Upper lobe of left lung (tissue), 6 donors: ENCODE measurements around the gene CA6. TPM values are rescaled to one million over a fixed set of nuclear protein-coding genes. Genes with fewer than 3 reads are reported as not detected.

Experiments used
- ATAC-seq, 2 donors: fragments of 200-7000 bp; cut with Tn5 transposase; one replicate each; pipeline ENCODE4 v1.9.1; 2022; ENCODE audit warnings: mild to moderate bottlenecking in 2 of 2, moderate library complexity in 2 of 2; ENCODE audit not compliant: low FRiP score in 2 of 2
- DNase-seq, 2 donors: peaks; one replicate each; pipeline ENCODE4 v3.0.0-alpha.2; 2019 to 2020
- H3K27ac ChIP-seq, 4 donors: fragments of 200-600 bp; sonication (generic); one replicate each; pipeline ENCODE4 v1.5.1; 2016 to 2019
- H3K27me3 ChIP-seq, 4 donors: fragments of 200-600 bp; sonication (generic); one replicate each; pipeline ENCODE4 v1.5.1; 2017 to 2019
- H3K36me3 ChIP-seq, 4 donors: fragments of 200-600 bp; sonication (generic); one replicate each; pipeline ENCODE4 v1.5.1; 2016 to 2019
- H3K4me1 ChIP-seq, 4 donors: fragments of 200-600 bp; sonication (generic); one replicate each; pipeline ENCODE4 v1.5.1; 2018 to 2019
- H3K4me3 ChIP-seq, 4 donors: fragments of 200-600 bp; sonication (generic); one replicate each; pipeline ENCODE4 v1.5.1; 2017 to 2019; ENCODE audit warnings: mild to moderate bottlenecking in 2 of 4, moderate library complexity in 1 of 4
- H3K9me3 ChIP-seq, 4 donors: fragments of 200-600 bp; sonication (generic); one replicate each; pipeline ENCODE4 v1.5.1; 2018 to 2019
- EP300 ChIP-seq, 4 donors: sonication (generic); formaldehyde crosslinking; IDR thresholded peaks; one replicate each; pipeline ENCODE4 v1.5.1; 2017; ENCODE audit warnings: antibody characterized with exemption in 4 of 4, control low read depth in 2 of 4
- POLR2A ChIP-seq, 4 donors: fragments of 450-650 bp; IDR thresholded peaks; one replicate each; pipeline ENCODE4 v1.5.1; 2016 to 2017; ENCODE audit warnings: antibody characterized with exemption in 4 of 4, mild to moderate bottlenecking in 2 of 4
- POLR2AphosphoS5 ChIP-seq, 2 donors: sonication (generic); formaldehyde crosslinking; IDR thresholded peaks; one replicate each; pipeline ENCODE4 v1.5.1; 2017; ENCODE audit warnings: antibody characterized with exemption in 2 of 2
- WGBS, 2 donors: methylation state at CpG; one replicate each; pipeline ENCODE4 v1.1.5; 2017 to 2018; 5-methylcytosine and 5-hydroxymethylcytosine counted together
- total RNA-seq, 6 donors: library from RNA; depleted of rRNA in 4 of 6; stranded (reverse); fragments of >200 nt in 4 of 6; gene quantifications; one replicate each; pipeline versions ENCODE4 v1.1.0 to v1.2.1, GENCODE V29; 2016 to 2021
- TF ChIP-seq, protein P1 (sequence below), 6 experiments: fragments of 450-650 bp in 4 of 6; fragments of 200-600 bp in 2 of 6; sonication (generic) in 2 of 6; IDR thresholded peaks; one replicate each; pipeline ENCODE4 v1.5.1; 2016 to 2019; ENCODE audit warnings: antibody characterized with exemption in 6 of 6
- donor health status: DM: no; HTN: no; CAD: no; lungs with moderate emphysema.
- donor health status: DM: no; HTN: yes; CAD: no; lungs with severe emphysema.

CA6 gene
- total RNA-seq, 6 donors from 2014 or later: not detected

DNA sequence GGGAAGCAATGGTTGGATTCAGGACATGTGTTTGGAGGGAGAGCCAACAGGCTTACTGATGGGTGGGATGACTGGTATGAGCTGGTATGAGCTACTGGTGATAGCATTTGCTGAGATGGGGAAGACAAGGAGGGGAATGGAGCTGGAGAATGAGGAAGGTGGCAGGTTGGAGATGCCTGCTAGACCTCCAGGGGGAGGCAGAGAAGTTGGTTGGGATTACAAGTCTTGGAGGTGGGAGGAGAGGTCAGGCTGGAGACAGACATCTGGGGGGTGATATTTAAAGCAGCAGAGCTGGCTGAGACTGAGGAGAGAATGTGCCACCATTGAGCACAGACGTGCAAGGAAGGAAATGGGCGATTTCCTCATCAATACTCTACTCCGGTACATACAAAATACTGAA lies 35.3 kb upstream of the CA6 start:
- Histone ChIP-seq H3K27ac (no peak overlapping the region), H3K36me3 (no peaks in the 10 kb centered on the region), H3K4me3 (no peak overlapping the region), H3K4me1 (peaks cover 0 to 15% (median 8%) of the 10 kb centered on the region in 4 donors), H3K9me3 (no peaks in the 10 kb centered on the region), H3K27me3 (no peaks in the 10 kb centered on the region)
- no peak for DNase-seq
- TF ChIP-seq EP300 (IDR thresholded peaks at IDR 0.05): no peak
- TF ChIP-seq POLR2AphosphoS5 (IDR thresholded peaks at IDR 0.05): no peak
- TF ChIP-seq, protein P1, sequence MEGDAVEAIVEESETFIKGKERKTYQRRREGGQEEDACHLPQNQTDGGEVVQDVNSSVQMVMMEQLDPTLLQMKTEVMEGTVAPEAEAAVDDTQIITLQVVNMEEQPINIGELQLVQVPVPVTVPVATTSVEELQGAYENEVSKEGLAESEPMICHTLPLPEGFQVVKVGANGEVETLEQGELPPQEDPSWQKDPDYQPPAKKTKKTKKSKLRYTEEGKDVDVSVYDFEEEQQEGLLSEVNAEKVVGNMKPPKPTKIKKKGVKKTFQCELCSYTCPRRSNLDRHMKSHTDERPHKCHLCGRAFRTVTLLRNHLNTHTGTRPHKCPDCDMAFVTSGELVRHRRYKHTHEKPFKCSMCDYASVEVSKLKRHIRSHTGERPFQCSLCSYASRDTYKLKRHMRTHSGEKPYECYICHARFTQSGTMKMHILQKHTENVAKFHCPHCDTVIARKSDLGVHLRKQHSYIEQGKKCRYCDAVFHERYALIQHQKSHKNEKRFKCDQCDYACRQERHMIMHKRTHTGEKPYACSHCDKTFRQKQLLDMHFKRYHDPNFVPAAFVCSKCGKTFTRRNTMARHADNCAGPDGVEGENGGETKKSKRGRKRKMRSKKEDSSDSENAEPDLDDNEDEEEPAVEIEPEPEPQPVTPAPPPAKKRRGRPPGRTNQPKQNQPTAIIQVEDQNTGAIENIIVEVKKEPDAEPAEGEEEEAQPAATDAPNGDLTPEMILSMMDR (IDR thresholded peaks at IDR 0.05): no peak
- TF ChIP-seq POLR2A (IDR thresholded peaks at IDR 0.05): no peak
- WGBS, 2 donors: 52 to 74% methylated on average over 3 of the region's 3 CpGs
- ATAC-seq: no peak

DNA sequence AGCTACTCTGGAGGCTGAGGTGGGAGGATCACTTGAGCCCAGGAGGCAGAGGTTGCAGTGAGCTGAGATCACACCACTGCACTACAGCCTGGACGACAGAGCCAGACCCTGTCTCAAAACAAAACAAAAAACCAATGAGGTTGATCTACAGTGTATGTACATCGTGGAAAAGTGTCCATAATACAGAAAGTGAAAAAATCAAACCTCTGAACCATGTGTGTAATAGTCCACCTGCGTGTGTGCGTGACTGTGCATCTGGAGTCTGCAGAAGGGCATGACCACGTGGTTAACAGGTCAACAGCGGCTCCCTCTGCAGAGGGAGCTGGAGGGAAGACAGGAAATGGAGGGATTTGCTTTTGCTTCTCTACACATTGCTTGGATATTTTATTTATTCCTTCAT lies 34.8 kb upstream of the CA6 start:
- WGBS, 2 donors: 68 to 81% methylated on average over 6 of the region's 6 CpGs
- Histone ChIP-seq H3K36me3 (no peaks in the 10 kb centered on the region), H3K9me3 (no peaks in the 10 kb centered on the region), H3K4me1 (peaks cover 0 to 15% (median 3%) of the 10 kb centered on the region in 4 donors), H3K27me3 (no peaks in the 10 kb centered on the region), H3K27ac (peak overlapping the region in 1 of 4 donors; percentile 33), H3K4me3 (no peak overlapping the region)
- DNase-seq (no peak), ATAC-seq (no peak)
- no peak for TF ChIP-seq POLR2AphosphoS5 (IDR thresholded peaks at IDR 0.05)
- TF ChIP-seq, protein P1 (IDR thresholded peaks at IDR 0.05): no peak
- TF ChIP-seq EP300 (IDR thresholded peaks at IDR 0.05): no peak
- no peak for TF ChIP-seq POLR2A (IDR thresholded peaks at IDR 0.05)

DNA sequence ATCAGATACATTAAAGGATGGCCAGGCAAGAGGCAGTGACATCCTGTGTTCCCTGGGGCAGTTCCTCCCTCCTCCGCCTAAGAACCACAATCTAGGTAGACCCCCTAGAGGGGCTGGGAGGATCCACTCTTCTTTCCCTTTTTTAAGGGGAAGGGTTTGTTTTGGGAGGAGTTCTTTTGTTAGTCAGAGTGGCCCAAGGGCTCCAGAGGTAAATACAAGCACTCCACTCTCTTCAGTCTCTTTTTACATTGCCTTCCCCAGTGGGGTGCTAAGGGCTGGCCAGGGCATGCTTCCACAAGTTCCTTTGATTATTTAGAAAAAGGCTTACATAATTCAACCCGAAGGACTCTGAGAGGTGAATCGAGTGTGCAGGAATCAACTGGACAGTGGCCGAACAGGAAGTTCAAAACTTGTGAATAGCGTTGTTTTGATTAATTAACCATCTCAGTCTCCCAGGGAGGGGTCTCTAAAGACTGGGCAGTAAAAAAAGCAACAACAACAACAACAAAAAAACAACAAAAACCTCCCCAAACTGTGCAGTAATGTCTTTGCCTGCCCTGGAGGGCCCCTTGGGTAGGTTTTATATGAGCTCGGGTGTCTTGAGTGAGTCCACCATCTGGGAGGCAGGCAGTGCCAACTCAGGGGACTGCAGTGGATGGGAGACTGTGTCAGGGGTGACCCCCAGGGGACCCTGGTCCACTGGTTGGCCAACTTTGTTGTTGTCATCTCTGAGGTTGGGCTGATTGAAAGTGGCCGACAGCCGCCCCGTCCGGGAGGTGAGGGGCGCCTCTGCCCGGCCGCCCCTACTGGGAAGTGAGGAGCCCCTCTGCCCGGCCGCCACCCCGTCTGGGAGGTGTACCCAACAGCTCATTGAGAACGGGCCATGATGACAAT lies 34.0 kb upstream of the CA6 start:
- H3K27ac ChIP-seq: peak overlapping the region in 2 of 4 donors; percentile 33 to 55
- H3K9me3 ChIP-seq: no peaks in the 10 kb centered on the region
- DNase-seq: no peak
- H3K4me3 ChIP-seq: no peak overlapping the region
- H3K27me3 ChIP-seq: no peaks in the 10 kb centered on the region
- peaks cover 0 to 15% (median 3%) of the 10 kb centered on the region in 4 donors for H3K4me1 ChIP-seq
- 63 to 72% methylated on average over 6 to 10 of the region's 17 CpGs for WGBS, 2 donors
- TF ChIP-seq, protein P1 (IDR thresholded peaks at IDR 0.05): no peak
- H3K36me3 ChIP-seq: no peaks in the 10 kb centered on the region
- peak in 1 of 2 donors; percentile 57 for ATAC-seq

DNA sequence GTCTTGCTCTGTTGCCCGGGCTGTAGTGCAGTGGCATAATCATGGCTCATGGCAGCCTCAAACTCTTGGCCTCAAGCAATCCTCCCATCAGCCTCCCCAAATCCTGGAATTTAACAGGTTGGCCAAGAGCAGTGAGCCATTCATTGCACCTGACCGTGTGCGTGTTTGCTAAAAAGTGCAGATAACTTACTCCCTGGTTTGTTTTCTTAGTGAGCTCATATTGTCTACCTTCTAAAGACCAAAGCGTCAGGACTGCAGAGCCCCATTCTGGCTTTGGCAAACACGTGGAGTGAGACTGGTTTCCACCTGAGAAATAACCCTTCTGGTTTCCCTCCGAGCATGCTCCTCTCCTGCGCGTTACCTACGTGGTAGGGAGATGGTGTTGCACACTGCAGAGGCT lies 32.2 kb upstream of the CA6 start:
- no peaks in the 10 kb centered on the region for H3K27me3 ChIP-seq
- TF ChIP-seq, protein P1 (IDR thresholded peaks at IDR 0.05): no peak
- TF ChIP-seq POLR2A (IDR thresholded peaks at IDR 0.05): no peak
- no peak for TF ChIP-seq EP300 (IDR thresholded peaks at IDR 0.05)
- TF ChIP-seq POLR2AphosphoS5 (IDR thresholded peaks at IDR 0.05): no peak
- peaks cover 0 to 15% (median 3%) of the 10 kb centered on the region in 4 donors for H3K4me1 ChIP-seq
- H3K27ac ChIP-seq: no peak overlapping the region
- H3K4me3 ChIP-seq: no peak overlapping the region
- ATAC-seq: no peak
- no peak for DNase-seq
- WGBS, 2 donors: 59 to 63% methylated on average over 9 of the region's 9 CpGs
- no peaks in the 10 kb centered on the region for H3K9me3 ChIP-seq
- no peaks in the 10 kb centered on the region for H3K36me3 ChIP-seq

DNA sequence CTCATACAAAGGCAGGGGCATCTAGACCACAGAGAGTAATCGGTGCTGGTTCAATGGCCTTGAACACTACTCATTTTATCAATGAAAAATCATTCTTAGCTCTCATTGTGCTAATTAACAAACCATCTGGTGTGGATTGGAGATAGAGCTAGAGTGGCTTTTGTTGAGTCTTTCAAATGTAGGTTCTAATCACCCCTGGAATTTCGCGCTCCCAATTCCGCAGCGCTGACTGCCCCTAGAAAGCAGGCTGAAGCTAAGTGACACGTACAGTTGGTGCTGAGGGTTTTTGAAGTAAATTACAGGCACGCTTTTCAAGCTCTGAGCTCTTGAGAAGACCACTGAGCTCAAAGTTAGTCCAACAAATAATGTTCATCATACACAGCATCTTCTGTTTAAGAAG lies 31.2 kb upstream of the CA6 start:
- no peaks in the 10 kb centered on the region for H3K27me3 ChIP-seq
- ATAC-seq: no peak
- no peak for DNase-seq
- H3K36me3 ChIP-seq: no peaks in the 10 kb centered on the region
- WGBS, 2 donors: 89 to 95% methylated on average over 7 of the region's 7 CpGs
- H3K4me3 ChIP-seq: no peak overlapping the region
- no peaks in the 10 kb centered on the region for H3K9me3 ChIP-seq
- H3K27ac ChIP-seq: no peak overlapping the region
- H3K4me1 ChIP-seq: peaks cover 0 to 15% (median 2%) of the 10 kb centered on the region in 4 donors
- TF ChIP-seq EP300 (IDR thresholded peaks at IDR 0.05) (no peak), POLR2A (IDR thresholded peaks at IDR 0.05) (no peak), POLR2AphosphoS5 (IDR thresholded peaks at IDR 0.05) (no peak)
- TF ChIP-seq, protein P1 (IDR thresholded peaks at IDR 0.05): no peak
